K562 (cell line): Measurements from ENCODE around the gene CBX3.

ENCODE experiments used
- CBX2 ChIP-seq: fragments of 200-600 bp; sonication (generic); IDR thresholded peaks from one replicate; pipeline ENCODE4 v1.6.1; 2012; ENCODE audit warnings: mild to moderate bottlenecking, low read length, inconsistent platforms; ENCODE audit not compliant: insufficient read depth, poor library complexity, severe bottlenecking
- CTCF ChIP-seq, 3 experiments: IDR thresholded peaks in 2 of 3; conservative IDR thresholded peaks in 1 of 3; 2 replicates each; pipeline ENCODE4 v1.5.1; 2011 to 2012; ENCODE audit warnings: low read length in 3 of 3, mild to moderate bottlenecking in 3 of 3, control low read depth in 2 of 3, improper control_type of control experiment in 1 of 3, inconsistent platforms in 1 of 3, low read depth in 1 of 3, mixed read lengths in 1 of 3, moderate library complexity in 1 of 3; ENCODE audit not compliant: insufficient read depth in 2 of 3
- KAT7 ChIP-seq: sonication (generic); formaldehyde crosslinking; IDR thresholded peaks from 2 replicates; pipeline ENCODE4 v1.8.0; 2022; ENCODE audit warnings: missing genetic modification reagents, mild to moderate bottlenecking, borderline replicate concordance
- POLR2A ChIP-seq: fragments of 450-650 bp; conservative IDR thresholded peaks from 2 replicates; pipeline ENCODE4 v1.6.1; 2016
- TCF7L2 ChIP-seq: fragments of 150-350 bp; IDR thresholded peaks from 2 replicates; pipeline ENCODE4 v1.6.1; 2016; ENCODE audit warnings: low read depth, mild to moderate bottlenecking, low read length, moderate library complexity

- no peak for TF ChIP-seq CBX2
- no peak for TF ChIP-seq CTCF (IDR thresholded peaks at IDR 0.05 in 2 of 3, conservative IDR thresholded peaks at IDR 0.05 in 1 of 3; ENCODE audit: insufficient read depth in 2 of 3, low read depth in 1 of 3, low read length in 3 of 3)
- no peak for TF ChIP-seq KAT7
- no peak; the same call in 1 of the 2 replicates for TF ChIP-seq POLR2A
- no peak for TF ChIP-seq TCF7L2
Measured at GRCh38 chr7:26191974-26192479, 9.5 kb upstream of the CBX3 start.
